ENCODE data around the gene HS1BP3.
A peak's percentile ranks its signal among the peaks of the same experiment; 100 is the strongest.

HS1BP3 gene

GRCh38 chr2:20692081-20692480, 41.2 kb upstream of the HS1BP3 start:
- H3K4me3 ChIP-seq (replicated peaks in 1 of 2; ENCODE audit: low read depth in 2 of 2, low read length in 2 of 2) = no peak overlapping the region
- no peak for DNase-seq (ENCODE audit: low read depth in 2 of 2)
- TF ChIP-seq, protein P1, sequence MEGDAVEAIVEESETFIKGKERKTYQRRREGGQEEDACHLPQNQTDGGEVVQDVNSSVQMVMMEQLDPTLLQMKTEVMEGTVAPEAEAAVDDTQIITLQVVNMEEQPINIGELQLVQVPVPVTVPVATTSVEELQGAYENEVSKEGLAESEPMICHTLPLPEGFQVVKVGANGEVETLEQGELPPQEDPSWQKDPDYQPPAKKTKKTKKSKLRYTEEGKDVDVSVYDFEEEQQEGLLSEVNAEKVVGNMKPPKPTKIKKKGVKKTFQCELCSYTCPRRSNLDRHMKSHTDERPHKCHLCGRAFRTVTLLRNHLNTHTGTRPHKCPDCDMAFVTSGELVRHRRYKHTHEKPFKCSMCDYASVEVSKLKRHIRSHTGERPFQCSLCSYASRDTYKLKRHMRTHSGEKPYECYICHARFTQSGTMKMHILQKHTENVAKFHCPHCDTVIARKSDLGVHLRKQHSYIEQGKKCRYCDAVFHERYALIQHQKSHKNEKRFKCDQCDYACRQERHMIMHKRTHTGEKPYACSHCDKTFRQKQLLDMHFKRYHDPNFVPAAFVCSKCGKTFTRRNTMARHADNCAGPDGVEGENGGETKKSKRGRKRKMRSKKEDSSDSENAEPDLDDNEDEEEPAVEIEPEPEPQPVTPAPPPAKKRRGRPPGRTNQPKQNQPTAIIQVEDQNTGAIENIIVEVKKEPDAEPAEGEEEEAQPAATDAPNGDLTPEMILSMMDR (IDR thresholded peaks at IDR 0.05; ENCODE audit: low read depth, low read length) = no peak

DNA sequence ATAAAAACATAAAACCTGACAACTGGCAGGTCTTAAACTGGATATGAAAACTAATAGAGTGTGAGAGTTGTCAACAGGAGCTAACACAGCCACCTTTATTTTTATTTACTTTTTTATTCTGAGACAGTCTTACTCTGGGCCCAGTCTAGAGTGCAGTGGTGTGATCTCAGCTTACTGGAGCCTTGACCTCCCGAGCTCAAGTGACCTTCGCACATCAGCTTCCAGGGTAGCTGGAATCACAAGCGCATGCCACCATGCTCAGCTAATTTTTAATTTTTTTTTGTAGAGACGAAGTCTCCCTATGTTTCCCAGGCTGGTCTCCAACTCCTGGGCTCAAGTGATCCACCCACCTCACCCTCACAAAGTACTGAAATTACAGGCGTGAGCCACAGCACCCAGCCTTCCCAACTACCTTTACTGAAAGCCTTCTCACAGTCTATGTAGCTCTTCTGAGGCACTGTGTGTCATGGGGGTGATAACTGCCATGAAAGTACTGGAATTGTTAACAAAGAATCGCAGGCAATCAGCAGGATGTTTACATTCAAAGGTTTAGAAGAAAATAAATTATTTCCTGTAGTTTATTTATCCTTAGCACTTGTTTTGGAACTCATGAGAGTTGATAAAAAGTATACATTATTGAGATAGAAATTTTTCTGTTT, 40.3 kb upstream of the HS1BP3 start:
- no peak for DNase-seq (ENCODE audit: low read depth in 2 of 2)
- H3K4me3 ChIP-seq (replicated peaks in 1 of 2; ENCODE audit: low read depth in 2 of 2, low read length in 2 of 2) = no peak overlapping the region
- TF ChIP-seq, protein P1 (IDR thresholded peaks at IDR 0.05; ENCODE audit: low read depth, low read length) = no peak

- no peak overlapping the region for H3K4me3 ChIP-seq (replicated peaks in 1 of 2; ENCODE audit: low read depth in 2 of 2, low read length in 2 of 2)
- peak in 1 of 2 donors; percentile 51 for DNase-seq (ENCODE audit: low read depth in 2 of 2)
- TF ChIP-seq, protein P1 (IDR thresholded peaks at IDR 0.05; ENCODE audit: low read depth, low read length) = no peak
Observed at GRCh38 chr2:20689428-20690264, 38.7 kb upstream of the HS1BP3 start.

DNA sequence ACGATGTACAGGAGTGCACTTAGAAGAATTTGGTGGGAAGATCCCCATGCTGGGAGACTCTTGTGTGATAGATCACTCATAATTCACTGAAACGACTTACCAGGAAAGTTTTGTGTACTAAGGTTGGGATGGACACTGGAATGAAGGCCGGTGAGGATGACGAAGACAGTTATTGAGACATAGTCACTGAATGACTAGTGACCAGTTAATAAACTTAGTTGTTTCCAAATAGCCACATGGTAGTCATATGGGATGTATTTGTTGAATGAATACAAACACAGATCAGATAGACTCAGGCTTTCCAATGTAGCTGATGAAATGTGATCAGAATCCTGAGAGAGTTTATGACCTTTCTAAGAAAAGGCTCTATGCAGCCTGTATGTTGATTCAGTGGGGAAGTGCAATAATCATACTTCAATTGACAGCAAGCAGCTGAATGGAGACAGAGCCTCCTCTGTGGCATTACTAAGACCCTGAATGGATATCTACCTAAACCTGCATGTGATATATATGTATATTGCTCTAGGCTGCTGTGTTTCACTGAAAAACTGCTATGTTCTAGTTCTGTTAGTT, 36.4 kb upstream of the HS1BP3 start:
- TF ChIP-seq, protein P1 (IDR thresholded peaks at IDR 0.05; ENCODE audit: low read depth, low read length) = no peak
- H3K4me3 ChIP-seq (replicated peaks in 1 of 2; ENCODE audit: low read depth in 2 of 2, low read length in 2 of 2) = no peak overlapping the region
- no peak for DNase-seq (ENCODE audit: low read depth in 2 of 2)

GRCh38 chr2:20684581-20685063, 33.7 kb upstream of the HS1BP3 start:
- H3K4me3 ChIP-seq (replicated peaks in 1 of 2; ENCODE audit: low read depth in 2 of 2, low read length in 2 of 2) = no peak overlapping the region
- no peak for DNase-seq (ENCODE audit: low read depth in 2 of 2)
- TF ChIP-seq, protein P1 (IDR thresholded peaks at IDR 0.05; ENCODE audit: low read depth, low read length) = no peak

- TF ChIP-seq, protein P1 (IDR thresholded peaks at IDR 0.05; ENCODE audit: low read depth, low read length) = peak; percentile 61
- no peak overlapping the region for H3K4me3 ChIP-seq (replicated peaks in 1 of 2; ENCODE audit: low read depth in 2 of 2, low read length in 2 of 2)
- peak in 1 of 2 donors; percentile 37 for DNase-seq (ENCODE audit: low read depth in 2 of 2)
Observed at GRCh38 chr2:20682167-20682920, 31.4 kb upstream of the HS1BP3 start.

Data from cardiac fibroblast (primary cell).